PC-9 (cell line): Measurements from ENCODE around the gene NPTXR. TPM values are rescaled to one million over a fixed set of nuclear protein-coding genes. Genes with fewer than 3 reads are reported as not detected.
A peak's percentile ranks its signal among the peaks of the same experiment; 100 is the strongest.

ENCODE experiments used
- BruUV-seq: library from RNA; stranded (reverse); fragments of 400-500 nt; replicated peaks from 2 replicates; lab custom pipeline; 2021; lab: Mats Ljungman, UMichigan
- CTCF ChIA-PET: fragments of 300-600 bp; sonication (Branson Sonifier 250); formaldehyde crosslinking; loops from one replicate; lab custom pipeline; 2022; ENCODE audit warnings: antibody characterized with exemption; lab: Charles Lee
- POLR2A ChIA-PET: fragments of 300-600 bp; sonication (Branson Sonifier 250); formaldehyde crosslinking; loops from one replicate; lab custom pipeline; 2022; ENCODE audit warnings: antibody characterized with exemption; ENCODE audit not compliant: unreplicated experiment; lab: Charles Lee
- DNase-seq, 2 experiments: peaks; one replicate each; pipeline versions ENCODE4 v3.0.0 to v3.0.0-alpha.2; 2015 to 2022; ENCODE audit warnings: mixed read lengths in 1 of 2
- H2AFZ ChIP-seq: fragments of 200-600 bp; sonication (generic); 2 replicates; pipeline ENCODE4 v1.8.1; 2017; ENCODE audit warnings: antibody characterized with exemption
- H3F3A ChIP-seq: fragments of 200-600 bp; sonication (generic); 2 replicates; pipeline ENCODE4 v1.8.1; 2017; ENCODE audit warnings: antibody characterized with exemption, mild to moderate bottlenecking, low read depth; ENCODE audit not compliant: insufficient read depth
- H3K27ac ChIP-seq: fragments of 200-600 bp; sonication (generic); 2 replicates; pipeline ENCODE4 v1.6.1; 2016; ENCODE audit warnings: mixed run types
- H3K27me3 ChIP-seq: fragments of 200-600 bp; sonication (generic); 2 replicates; pipeline ENCODE4 v1.6.1; 2016; ENCODE audit warnings: low read depth, mixed run types; ENCODE audit not compliant: insufficient read depth
- H3K36me3 ChIP-seq: fragments of 200-600 bp; sonication (generic); 2 replicates; pipeline ENCODE4 v1.6.1; 2016; ENCODE audit warnings: low read depth, mixed run types
- H3K4me1 ChIP-seq: fragments of 200-600 bp; sonication (generic); replicated peaks from 2 replicates; pipeline ENCODE4 v1.6.1; 2016; ENCODE audit warnings: mixed run types; ENCODE audit not compliant: insufficient read depth
- H3K4me2 ChIP-seq: fragments of 200-600 bp; sonication (generic); 2 replicates; pipeline ENCODE4 v1.6.1; 2017; ENCODE audit warnings: mixed run types
- H3K4me3 ChIP-seq: fragments of 200-600 bp; sonication (generic); 2 replicates; pipeline ENCODE4 v1.6.1; 2016; ENCODE audit warnings: mixed run types
- H3K79me2 ChIP-seq: fragments of 200-600 bp; sonication (generic); 2 replicates; pipeline ENCODE4 v1.6.1; 2017; ENCODE audit warnings: low read depth, mixed run types
- H3K9me2 ChIP-seq: fragments of 200-600 bp; sonication (generic); 2 replicates; pipeline ENCODE4 v1.8.1; 2017; ENCODE audit warnings: mild to moderate bottlenecking; ENCODE audit not compliant: insufficient read depth
- H3K9me3 ChIP-seq: fragments of 200-600 bp; sonication (generic); 2 replicates; pipeline ENCODE4 v1.8.1; 2016; ENCODE audit warnings: low read depth; ENCODE audit not compliant: insufficient read depth
- H4K20me1 ChIP-seq: fragments of 200-600 bp; sonication (generic); 2 replicates; pipeline ENCODE4 v1.8.1; 2017; ENCODE audit not compliant: insufficient read depth
- CTCF ChIP-seq: fragments of 200-600 bp; sonication (generic); conservative IDR thresholded peaks from 2 replicates; pipeline ENCODE4 v1.6.1; 2017; ENCODE audit warnings: mixed run types, antibody characterized with exemption, mild to moderate bottlenecking, moderate library complexity
- EZH2 ChIP-seq: fragments of 200-600 bp; sonication (generic); IDR thresholded peaks from 2 replicates; pipeline ENCODE4 v1.8.0; 2017; ENCODE audit warnings: antibody characterized with exemption, low read depth
- intact Hi-C: fragments of 100-400 bp; cut with micrococcal nuclease; formaldehyde crosslinking; loops from one replicate; pipeline ENCODE4 v1.10.0; 2022; ENCODE audit not compliant: unreplicated experiment
- total RNA-seq: library from RNA; stranded (reverse); gene quantifications from 2 replicates; pipeline ENCODE4 v1.2.3, GENCODE V29; 2021

The NPTXR gene
- total RNA-seq, 1 experiment from 2014 or later: 14.7 TPM

DNA sequence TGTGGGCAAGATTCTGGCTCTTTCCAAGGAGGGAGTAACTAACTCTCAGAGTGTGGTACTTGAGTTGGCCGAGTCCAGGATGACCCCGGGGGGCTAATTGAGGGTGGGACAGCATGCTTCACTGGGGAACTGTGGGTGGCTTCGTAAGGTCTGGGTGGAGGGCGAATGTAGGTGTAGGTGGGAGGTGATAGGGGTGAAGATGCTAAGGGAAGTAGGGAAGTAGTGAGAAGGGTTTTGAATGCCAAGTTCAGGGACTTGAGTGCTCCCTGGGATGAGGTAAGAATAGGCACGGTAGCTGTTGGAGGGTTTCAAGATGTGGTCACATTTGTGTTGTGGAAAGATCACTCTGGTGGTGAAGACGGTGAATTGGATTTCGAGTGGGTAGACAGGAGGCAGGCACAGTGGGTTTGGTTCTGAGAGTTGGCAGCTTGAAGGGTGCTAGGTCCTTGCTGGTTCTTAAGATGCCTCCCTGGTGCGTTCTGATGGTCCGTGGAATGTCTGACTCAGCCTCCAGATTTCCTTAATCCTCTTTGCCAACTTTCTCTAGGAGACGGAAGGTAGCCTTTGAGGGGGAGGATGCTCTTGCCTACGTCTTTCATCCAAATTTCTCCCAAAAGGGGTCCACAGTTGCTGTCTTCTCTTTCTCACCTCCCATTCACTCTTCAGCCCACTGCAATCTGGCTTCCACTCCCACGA is 47.4 kb downstream of the NPTXR start:
- POLR2A ChIA-PET: no interaction called here
- H3K79me2 ChIP-seq: peaks cover 14% of the 10 kb centered on the region
- CTCF ChIA-PET: no interaction called here

DNA sequence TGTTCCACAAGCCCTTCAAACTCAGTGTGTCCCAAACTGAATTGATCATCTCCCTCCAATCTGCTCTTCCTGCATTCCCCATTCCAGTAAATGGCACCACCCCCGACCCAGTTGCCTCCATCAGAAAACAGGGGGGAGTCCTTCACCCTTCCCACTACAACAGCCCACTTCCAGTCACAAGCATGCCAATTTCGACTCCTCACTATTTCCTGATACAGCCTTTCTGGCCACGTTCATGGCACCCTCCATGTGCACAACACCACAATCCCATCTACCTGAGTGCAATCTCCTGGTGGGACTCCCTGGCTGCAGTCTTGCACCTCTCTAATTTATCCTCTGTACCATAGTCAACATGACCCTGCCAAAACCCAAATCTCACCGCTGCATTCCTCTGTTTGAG is 48.3 kb downstream of the NPTXR start:
- Histone ChIP-seq H3K4me3 (no peak overlapping the region), H3K4me2 (no peak overlapping the region), H3K27me3 (no peaks in the 10 kb centered on the region), H3K9me2 (no peaks in the 10 kb centered on the region), H4K20me1 (no peaks in the 10 kb centered on the region), H3K36me3 (0 out of 2 replicates have a peak, but pooled peaks cover 2% of the 10 kb centered on the region), H3K4me1 (peaks cover 18% of the 10 kb centered on the region), H3K9me3 (no peaks in the 10 kb centered on the region), H3K27ac (no peak overlapping the region), H3F3A (peaks cover 11% of the 10 kb centered on the region; the same call in 1 of the 2 replicates), H2AFZ (no peak overlapping the region), H3K79me2 (peaks cover 14% of the 10 kb centered on the region)
- intact Hi-C loops: no loop called here
- POLR2A ChIA-PET: no interaction called here
- CTCF ChIA-PET: no interaction called here
- no TSS peak for BruUV-seq
- TF ChIP-seq CTCF (no peak), EZH2 (no peak)
- DNase-seq: no peak

More for the DNA sequence above, 47.4 kb downstream of the NPTXR start:
- Histone ChIP-seq H3K4me2 (no peak overlapping the region), H4K20me1 (no peaks in the 10 kb centered on the region), H3K36me3 (no peaks in the 10 kb centered on the region), H2AFZ (no peak overlapping the region), H3K27ac (no peak overlapping the region), H3K27me3 (no peaks in the 10 kb centered on the region), H3K9me2 (no peaks in the 10 kb centered on the region), H3K4me1 (peaks cover 18% of the 10 kb centered on the region), H3K4me3 (no peak overlapping the region), H3K9me3 (no peaks in the 10 kb centered on the region), H3F3A (peaks cover 11% of the 10 kb centered on the region; the same call in 1 of the 2 replicates)
- no peak for TF ChIP-seq CTCF
- TF ChIP-seq EZH2: no peak
- intact Hi-C loops: no loop called here
- no TSS peak for BruUV-seq
- DNase-seq: no peak

GRCh38 chr22:38793721-38794466 is 49.9 kb downstream of the NPTXR start, which contains the start of gene DNAL4:
DNAL4 (minus strand) TSS chr22:38794143; CDS start chr22:38782731, 11,412 bp downstream.
- Histone ChIP-seq H3K4me2 (peak within 1 kb of the TSS; percentile 88), H3K79me2 (peaks cover 14% of the 10 kb centered on the region), H3F3A (peaks cover 15% of the 10 kb centered on the region; the same call in 1 of the 2 replicates), H3K27me3 (no peaks in the 10 kb centered on the region), H3K9me3 (no peaks in the 10 kb centered on the region), H3K36me3 (0 out of 2 replicates have a peak, but pooled peaks cover 5% of the 10 kb centered on the region), H3K9me2 (no peaks in the 10 kb centered on the region), H3K27ac (peak within 1 kb of the TSS; percentile 3; the same call in 1 of the 2 replicates), H3K4me3 (peak within 1 kb of the TSS; percentile 85), H3K4me1 (peaks cover 21% of the 10 kb centered on the region), H2AFZ (peak within 1 kb of the TSS; percentile 87), H4K20me1 (no peaks in the 10 kb centered on the region)
- no TSS peak for BruUV-seq
- TF ChIP-seq EZH2: no peak
- no peak for TF ChIP-seq CTCF
- DNase-seq: peak; percentile 95 to 99
- CTCF ChIA-PET: no interaction called here
- intact Hi-C loops: no loop called here
- POLR2A ChIA-PET: no interaction called here
